T-helper 17 cell (primary cell): ENCODE results near the gene HSDL2. TPM values are rescaled to one million over a fixed set of nuclear protein-coding genes. Genes with fewer than 3 reads are reported as not detected.
A peak's percentile ranks its signal among the peaks of the same experiment; 100 is the strongest.

Experiments
- ATAC-seq: fragments of 150-1000 bp; cut with Tn5 transposase; 2 replicates; pipeline ENCODE4 v1.10.0; 2021; ENCODE audit warnings: mild to moderate bottlenecking, moderate library complexity
- DNase-seq, 3 donors: peaks; one replicate each; pipeline versions ENCODE4 v3.0.0 to v3.0.0-alpha.2; 2020 to 2021
- H3K9me3 ChIP-seq: one replicate; pipeline ENCODE4 v1.7.0; 2013; ENCODE audit warnings: low read length, mild to moderate bottlenecking; ENCODE audit not compliant: control insufficient read depth, poor library complexity, severe bottlenecking
- H3K27ac Mint-ChIP-seq: one replicate; pipeline ENCODE4 v1.8.0; 2022; ENCODE audit warnings: mild to moderate bottlenecking, moderate library complexity, mixed read lengths
- H3K27me3 Mint-ChIP-seq: one replicate; pipeline ENCODE4 v1.8.0; 2022; ENCODE audit warnings: mixed read lengths
- H3K36me3 Mint-ChIP-seq: one replicate; pipeline ENCODE4 v1.8.0; 2022; ENCODE audit warnings: low read depth, mixed read lengths
- H3K4me1 Mint-ChIP-seq: one replicate; pipeline ENCODE4 v1.8.0; 2022; ENCODE audit warnings: mild to moderate bottlenecking, mixed read lengths
- H3K4me3 Mint-ChIP-seq: one replicate; pipeline ENCODE4 v1.8.0; 2022; ENCODE audit warnings: mild to moderate bottlenecking, moderate library complexity, mixed read lengths
- total RNA-seq, 4 donors: library from RNA in 2 of 4; stranded (reverse) in 2 of 4; gene quantifications; one replicate each; pipeline ENCODE4 v1.2.3 and lab custom pipeline; 2022 to 2026

The HSDL2 gene
- total RNA-seq, 2 donors from 2014 or later: 7.9 to 10.1 TPM

DNA sequence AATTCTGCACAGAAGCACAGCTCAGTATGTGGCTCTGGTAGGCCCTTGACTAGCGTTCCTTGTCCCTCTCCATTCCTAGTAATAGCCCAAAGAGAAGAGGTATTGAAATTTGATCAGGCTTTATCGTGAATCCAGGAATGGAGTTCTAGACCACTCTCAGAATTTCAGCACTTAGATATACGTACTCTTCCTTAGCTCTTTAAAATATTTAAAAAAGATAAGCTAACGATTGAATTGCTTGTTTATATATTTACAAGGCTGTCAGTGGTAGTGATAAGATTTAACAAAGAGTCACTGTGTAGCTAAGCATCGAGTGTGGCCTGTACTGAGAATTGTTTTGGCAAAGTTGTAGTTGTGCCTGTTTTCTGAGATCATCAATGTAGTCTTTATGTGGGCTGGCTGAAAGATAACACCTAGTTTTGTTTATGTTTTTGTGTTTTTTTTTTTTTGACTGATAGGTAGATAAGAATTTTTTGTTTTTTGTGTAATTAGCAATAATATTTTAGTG lies 109.2 kb downstream of the HSDL2 start:
- Mint-ChIP-seq H3K36me3 (peaks cover 5% of the 10 kb centered on the region), H3K4me3 (no peak overlapping the region), H3K27ac (no peak overlapping the region), H3K27me3 (no peaks in the 10 kb centered on the region), H3K4me1 (peaks cover 15% of the 10 kb centered on the region)
- ATAC-seq (no peak), DNase-seq (no peak)
- no peaks in the 10 kb centered on the region for H3K9me3 ChIP-seq

DNA sequence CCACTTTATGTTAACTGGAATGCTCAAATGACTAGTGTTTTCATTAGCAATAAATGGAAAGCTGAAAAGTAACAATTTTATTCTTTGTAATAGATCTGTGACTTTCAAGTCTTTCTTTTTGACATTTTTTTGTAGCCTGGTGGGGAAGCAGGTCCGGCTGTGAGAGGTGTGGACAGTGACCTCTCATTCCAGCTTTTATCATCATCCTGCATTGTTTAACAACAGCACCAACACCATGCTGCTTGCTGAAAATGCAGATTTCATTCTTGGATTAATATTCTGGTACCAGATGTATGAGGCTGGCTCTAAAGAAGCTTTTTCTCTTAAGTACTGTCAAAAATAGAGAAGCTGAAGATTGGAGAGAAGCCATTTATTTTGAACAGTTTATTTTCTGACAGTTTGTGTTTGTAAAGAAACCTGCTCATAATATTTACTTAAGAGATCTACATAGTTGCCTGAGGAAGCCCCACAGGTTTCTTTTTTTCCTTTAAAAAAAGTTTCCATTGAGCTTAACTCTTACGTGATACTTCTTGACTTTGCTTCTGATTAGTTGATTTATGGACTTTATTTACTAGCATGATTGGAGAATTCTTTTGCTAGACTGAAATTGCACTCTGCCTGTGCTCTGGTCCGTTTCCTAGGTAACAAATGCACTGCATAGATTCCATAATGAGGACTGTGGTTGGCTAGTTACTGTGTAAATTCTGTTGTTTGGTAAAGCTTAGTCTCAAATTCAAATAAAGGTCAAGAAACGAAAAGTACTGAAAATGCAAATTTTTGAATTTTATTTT lies 110.2 kb downstream of the HSDL2 start:
- no peaks in the 10 kb centered on the region for H3K9me3 ChIP-seq
- Mint-ChIP-seq H3K4me1 (peaks cover 14% of the 10 kb centered on the region), H3K27me3 (no peaks in the 10 kb centered on the region), H3K27ac (no peak overlapping the region), H3K36me3 (peaks cover 8% of the 10 kb centered on the region), H3K4me3 (no peak overlapping the region)
- ATAC-seq (no peak), DNase-seq (no peak)

DNA sequence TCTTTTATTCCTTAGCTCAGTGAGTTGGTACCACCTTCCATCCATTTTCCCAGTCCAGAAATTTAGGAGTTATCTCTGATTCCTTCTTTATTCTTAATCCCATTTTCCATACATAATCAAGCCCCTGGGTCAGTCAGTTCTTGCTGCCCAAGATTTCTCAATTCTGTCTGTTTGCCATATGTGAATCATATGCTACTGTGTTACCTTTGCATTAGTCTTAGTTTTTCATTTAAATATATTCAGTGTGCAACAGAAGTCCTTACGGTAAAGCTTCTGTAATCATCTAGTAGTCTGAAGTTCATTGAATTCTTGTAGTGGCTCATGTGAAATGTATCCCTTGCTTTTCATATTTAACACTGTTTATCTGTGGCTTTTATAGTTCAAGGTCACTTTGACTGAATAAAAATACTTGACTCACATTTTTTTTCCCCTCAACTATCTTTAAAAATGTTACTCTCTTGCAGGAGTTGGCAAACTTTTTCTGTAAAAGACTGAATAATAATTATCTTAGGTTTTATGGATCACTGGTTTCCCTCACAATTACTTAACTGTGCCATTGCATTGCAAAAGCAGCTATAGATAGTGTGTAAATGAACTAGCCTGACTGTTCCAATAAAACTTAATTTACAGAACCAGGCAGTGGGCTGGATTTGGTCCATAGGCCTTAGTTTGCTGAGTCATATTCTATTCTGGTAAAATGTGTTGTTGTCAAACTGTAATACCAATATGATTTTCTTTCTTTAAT lies 113.7 kb downstream of the HSDL2 start:
- no peak overlapping the region for H3K27ac Mint-ChIP-seq
- DNase-seq (no peak), ATAC-seq (no peak)
- H3K27me3 Mint-ChIP-seq: no peaks in the 10 kb centered on the region
- no peaks in the 10 kb centered on the region for H3K9me3 ChIP-seq
- H3K36me3 Mint-ChIP-seq: peaks cover 5% of the 10 kb centered on the region
- peaks cover 2% of the 10 kb centered on the region for H3K4me1 Mint-ChIP-seq
- H3K4me3 Mint-ChIP-seq: no peak overlapping the region

DNA sequence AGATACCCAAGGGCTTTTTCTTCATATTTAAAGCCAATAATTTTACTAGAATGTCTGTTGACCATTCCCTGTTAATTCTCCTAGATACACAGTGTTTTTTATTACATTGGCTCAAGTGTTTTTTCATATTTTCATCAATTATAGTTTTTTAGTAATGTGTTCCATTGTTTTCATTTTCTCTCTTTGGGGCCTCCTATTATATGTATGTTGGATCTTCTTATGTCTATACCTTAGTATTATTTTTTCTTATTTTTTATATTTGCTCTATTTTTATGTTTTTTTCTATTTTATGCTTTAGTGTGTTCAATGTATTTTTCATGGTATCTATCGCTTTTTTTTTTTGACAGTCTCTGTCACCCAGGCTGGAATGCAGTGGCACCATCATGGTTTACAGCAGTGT lies 114.2 kb downstream of the HSDL2 start:
- Mint-ChIP-seq H3K27me3 (no peaks in the 10 kb centered on the region), H3K36me3 (peaks cover 5% of the 10 kb centered on the region), H3K4me3 (no peak overlapping the region), H3K4me1 (peaks cover 1% of the 10 kb centered on the region), H3K27ac (no peak overlapping the region)
- ATAC-seq (no peak), DNase-seq (no peak)
- H3K9me3 ChIP-seq: no peaks in the 10 kb centered on the region

DNA sequence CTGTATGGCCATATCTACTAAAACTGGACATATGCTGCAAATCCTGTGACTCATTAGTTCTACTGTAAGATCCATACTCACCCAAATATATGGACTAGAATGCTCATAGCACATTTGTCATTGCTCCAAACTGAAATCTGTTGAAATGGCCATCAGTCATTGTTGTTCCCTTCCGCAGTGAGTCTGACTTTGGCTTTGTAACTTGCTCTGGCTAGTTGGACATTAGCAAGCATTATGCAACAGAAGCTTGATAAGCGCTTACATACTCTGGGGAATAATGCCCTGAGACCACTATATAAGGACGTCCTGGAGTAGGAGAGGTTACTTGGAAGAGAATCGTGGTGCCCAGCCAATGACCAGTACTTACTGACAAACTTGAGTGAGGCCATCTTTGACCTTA lies 115.7 kb downstream of the HSDL2 start:
- no peak for ATAC-seq
- H3K9me3 ChIP-seq: no peaks in the 10 kb centered on the region
- Mint-ChIP-seq H3K4me1 (no peaks in the 10 kb centered on the region), H3K36me3 (peaks cover 5% of the 10 kb centered on the region), H3K4me3 (no peak overlapping the region), H3K27ac (no peak overlapping the region), H3K27me3 (no peaks in the 10 kb centered on the region)
- DNase-seq: no peak

DNA sequence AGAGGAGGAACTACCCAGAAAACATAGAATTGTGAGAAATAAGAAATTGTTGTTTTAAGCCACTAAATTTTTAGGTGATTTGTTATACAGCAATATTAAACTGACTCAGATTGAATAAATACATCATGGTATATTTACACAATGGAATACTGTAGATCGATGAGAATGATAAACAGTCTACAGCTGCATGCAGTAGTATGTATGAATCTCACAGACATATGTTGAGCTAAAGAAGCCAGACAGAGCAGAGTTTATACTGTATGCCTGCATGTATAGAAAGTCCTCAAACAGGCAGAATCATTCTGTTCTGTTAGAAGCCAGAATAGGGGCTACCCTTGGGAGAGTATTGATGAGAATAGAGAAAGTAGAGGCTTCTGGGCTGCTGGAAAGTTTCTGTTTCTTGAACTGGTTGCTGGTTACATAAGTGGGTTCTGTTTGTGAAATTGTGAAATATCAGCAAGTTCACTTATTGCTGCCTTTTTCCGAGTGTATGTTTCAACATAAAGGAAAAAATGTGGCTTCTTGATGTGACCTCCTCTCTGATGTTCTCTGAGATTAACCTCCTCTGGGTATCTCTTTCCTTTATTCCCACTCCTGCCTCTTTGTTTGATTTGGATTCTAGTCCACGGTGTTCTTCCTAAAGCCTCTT lies 116.3 kb downstream of the HSDL2 start:
- ATAC-seq (no peak), DNase-seq (no peak)
- no peaks in the 10 kb centered on the region for H3K27me3 Mint-ChIP-seq
- peaks cover under 1% of the 10 kb centered on the region for H3K4me1 Mint-ChIP-seq
- H3K27ac Mint-ChIP-seq: no peak overlapping the region
- H3K4me3 Mint-ChIP-seq: no peak overlapping the region
- peaks cover 5% of the 10 kb centered on the region for H3K36me3 Mint-ChIP-seq
- no peaks in the 10 kb centered on the region for H3K9me3 ChIP-seq

DNA sequence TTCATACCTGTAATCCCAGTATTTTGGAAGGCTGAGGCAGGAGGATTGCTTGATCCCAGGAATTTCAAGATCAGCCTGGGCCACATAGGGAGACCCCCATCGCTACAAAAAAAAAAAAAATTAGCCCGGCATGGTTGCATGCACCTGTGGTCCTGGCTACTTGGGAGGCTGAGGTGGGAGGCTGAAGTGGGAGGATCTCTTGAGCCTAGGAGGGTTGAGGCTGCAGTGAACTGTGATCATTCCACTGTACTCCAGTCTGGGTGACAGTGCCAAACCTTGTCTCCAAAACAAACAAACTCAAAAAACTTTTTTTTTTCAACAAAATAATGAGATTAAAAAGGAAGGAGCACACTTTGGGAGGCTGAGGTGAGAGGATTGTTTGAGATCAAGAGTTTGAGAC lies 120.9 kb downstream of the HSDL2 start:
- Mint-ChIP-seq H3K36me3 (no peaks in the 10 kb centered on the region), H3K27me3 (no peaks in the 10 kb centered on the region), H3K4me1 (peaks cover 3% of the 10 kb centered on the region), H3K4me3 (no peak overlapping the region), H3K27ac (peak overlapping the region; percentile 70)
- no peaks in the 10 kb centered on the region for H3K9me3 ChIP-seq
- DNase-seq (no peak), ATAC-seq (no peak)

DNA sequence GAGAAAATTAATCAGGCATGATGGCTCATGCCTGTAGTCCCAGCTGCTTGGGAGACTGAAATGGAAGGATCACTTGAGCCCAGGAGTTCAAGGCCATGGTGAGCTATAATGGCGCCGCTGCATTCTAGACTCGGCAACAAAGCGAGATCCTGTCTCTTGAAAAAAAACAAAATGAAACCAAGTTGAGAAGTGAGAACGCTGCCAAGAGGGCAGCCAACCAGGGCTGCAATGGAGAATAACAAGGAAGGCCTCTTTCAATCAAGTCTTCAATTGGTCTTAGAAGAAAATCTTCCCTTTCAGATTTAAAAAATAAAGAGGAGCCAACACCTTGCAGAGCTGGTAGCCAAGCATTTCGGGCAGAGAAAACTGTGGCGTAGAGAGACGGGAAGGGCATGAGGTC lies 121.4 kb downstream of the HSDL2 start:
- H3K27me3 Mint-ChIP-seq: no peaks in the 10 kb centered on the region
- peaks cover 3% of the 10 kb centered on the region for H3K4me1 Mint-ChIP-seq
- DNase-seq (no peak), ATAC-seq (no peak)
- no peak overlapping the region for H3K4me3 Mint-ChIP-seq
- H3K36me3 Mint-ChIP-seq: no peaks in the 10 kb centered on the region
- no peaks in the 10 kb centered on the region for H3K9me3 ChIP-seq
- no peak overlapping the region for H3K27ac Mint-ChIP-seq

DNA sequence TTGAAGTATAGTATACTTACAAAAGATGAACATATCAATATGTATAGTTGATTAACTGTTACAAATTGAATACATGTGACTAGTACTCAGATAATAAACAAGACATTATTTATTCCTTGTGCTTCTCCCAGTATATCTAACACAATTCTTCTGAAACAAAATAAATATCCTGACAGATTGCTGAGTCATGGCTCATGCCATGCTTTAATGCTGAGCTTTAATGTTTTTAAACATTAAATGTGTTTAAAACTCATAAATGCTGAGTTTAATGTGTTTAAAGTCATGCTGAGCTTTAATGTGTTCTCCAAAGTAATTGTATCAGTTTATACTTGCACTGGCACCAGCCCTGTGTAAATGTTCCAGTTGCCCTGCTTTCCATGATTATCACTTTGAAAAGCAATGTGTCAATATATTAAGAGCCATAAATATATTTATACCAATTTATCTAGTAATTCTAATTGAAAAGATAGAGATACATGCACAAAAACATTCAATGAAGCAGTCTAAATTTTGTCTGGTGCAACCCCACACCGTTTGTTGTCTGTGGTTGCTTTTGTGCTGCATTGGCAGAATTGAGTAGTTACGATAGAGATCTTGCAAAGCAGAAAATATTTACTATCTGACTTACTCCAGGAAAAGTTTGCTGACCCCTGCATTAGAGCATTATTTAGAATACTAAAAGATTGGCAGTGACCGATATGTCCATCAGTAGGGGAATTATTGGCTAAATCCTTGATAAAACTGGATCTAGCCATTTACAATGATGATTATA lies 122.5 kb downstream of the HSDL2 start:
- Mint-ChIP-seq H3K27me3 (no peaks in the 10 kb centered on the region), H3K36me3 (no peaks in the 10 kb centered on the region), H3K27ac (no peak overlapping the region), H3K4me1 (peaks cover 3% of the 10 kb centered on the region), H3K4me3 (no peak overlapping the region)
- no peaks in the 10 kb centered on the region for H3K9me3 ChIP-seq
- ATAC-seq (no peak), DNase-seq (no peak)

DNA sequence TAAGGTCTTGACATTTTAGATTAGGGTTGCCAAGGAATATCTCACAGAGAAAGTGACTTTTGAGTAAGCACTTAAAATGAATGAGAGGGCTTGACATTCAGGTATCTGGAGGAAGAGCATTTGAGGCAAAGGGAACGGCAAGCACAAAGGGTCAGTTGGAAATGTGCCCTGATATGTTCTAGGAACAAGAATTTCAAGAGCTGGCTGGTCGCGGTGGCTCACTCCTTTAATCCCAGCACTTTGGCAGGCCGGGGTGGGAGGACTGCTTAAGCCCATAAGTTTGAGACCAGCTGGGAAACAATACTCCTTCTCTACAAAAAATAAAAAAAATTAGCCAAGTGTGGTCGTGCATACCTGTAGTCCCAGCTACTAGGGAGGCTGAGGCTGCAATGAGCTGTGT lies 123.3 kb downstream of the HSDL2 start:
- Mint-ChIP-seq H3K27me3 (no peaks in the 10 kb centered on the region), H3K4me3 (no peak overlapping the region), H3K4me1 (peaks cover 3% of the 10 kb centered on the region), H3K36me3 (no peaks in the 10 kb centered on the region), H3K27ac (no peak overlapping the region)
- no peaks in the 10 kb centered on the region for H3K9me3 ChIP-seq
- ATAC-seq (no peak), DNase-seq (no peak)

DNA sequence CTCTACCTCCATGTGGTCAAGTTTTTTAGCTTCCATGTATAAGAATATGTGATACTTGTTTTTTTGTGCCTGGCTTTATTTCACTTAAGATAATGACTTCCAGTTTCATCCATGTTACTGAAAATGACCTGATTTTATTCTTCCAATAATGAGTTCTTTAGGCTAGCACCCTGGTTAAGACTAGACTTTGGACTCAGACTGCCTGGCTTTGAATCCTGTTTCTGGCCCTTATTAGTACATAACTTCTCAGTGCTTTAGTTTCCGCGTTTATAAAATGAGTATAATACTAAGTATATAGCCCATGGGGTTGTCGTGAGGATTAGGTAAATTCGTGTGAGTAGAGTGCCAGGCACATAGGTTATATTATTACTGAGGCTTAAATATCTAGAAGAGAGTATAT lies 125.2 kb downstream of the HSDL2 start:
- DNase-seq (no peak), ATAC-seq (no peak)
- H3K36me3 Mint-ChIP-seq: no peaks in the 10 kb centered on the region
- peaks cover 3% of the 10 kb centered on the region for H3K4me1 Mint-ChIP-seq
- no peaks in the 10 kb centered on the region for H3K9me3 ChIP-seq
- no peak overlapping the region for H3K4me3 Mint-ChIP-seq
- H3K27ac Mint-ChIP-seq: no peak overlapping the region
- no peaks in the 10 kb centered on the region for H3K27me3 Mint-ChIP-seq

DNA sequence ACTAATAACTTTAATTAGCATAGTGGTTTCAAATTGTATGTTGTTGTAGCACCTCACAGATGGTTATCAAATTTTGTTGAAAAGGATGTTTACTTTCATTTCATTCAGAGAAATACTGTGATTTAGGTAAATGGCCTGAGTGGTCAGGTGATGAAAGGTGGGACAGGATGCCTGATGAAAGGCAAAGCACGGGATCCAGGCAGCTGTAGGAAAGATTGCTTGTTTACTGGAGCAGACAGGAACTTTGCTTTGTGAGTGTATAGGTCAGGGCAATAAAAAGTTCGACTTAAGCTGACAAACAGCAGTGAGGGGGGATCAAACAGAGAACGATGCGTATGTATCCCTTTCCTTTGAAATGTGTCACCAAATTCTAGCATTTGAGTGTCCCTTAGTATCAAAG lies 125.7 kb downstream of the HSDL2 start:
- Mint-ChIP-seq H3K4me3 (no peak overlapping the region), H3K4me1 (peaks cover 3% of the 10 kb centered on the region), H3K36me3 (no peaks in the 10 kb centered on the region), H3K27ac (no peak overlapping the region), H3K27me3 (no peaks in the 10 kb centered on the region)
- ATAC-seq (no peak), DNase-seq (no peak)
- H3K9me3 ChIP-seq: no peaks in the 10 kb centered on the region

DNA sequence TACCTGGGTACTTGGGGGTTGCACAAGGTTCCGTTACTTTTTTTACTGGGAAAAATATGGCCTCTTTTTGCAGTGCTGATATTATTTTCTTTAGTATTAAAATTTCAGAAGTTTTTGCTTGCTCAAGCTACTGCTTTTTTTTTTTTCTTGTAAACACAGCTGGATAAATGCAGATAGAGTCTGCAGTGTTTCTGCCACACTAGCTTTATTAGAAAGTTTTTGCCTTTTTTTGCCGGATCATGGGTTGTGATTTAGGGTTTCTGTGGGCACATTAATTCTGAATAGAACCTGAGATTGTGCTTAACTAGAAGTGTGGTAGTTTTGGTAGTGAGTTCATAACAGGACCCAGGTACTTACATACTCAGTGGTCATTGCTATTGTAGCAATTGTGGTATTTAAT lies 126.7 kb downstream of the HSDL2 start:
- no peak for ATAC-seq
- Mint-ChIP-seq H3K4me3 (no peak overlapping the region), H3K36me3 (no peaks in the 10 kb centered on the region), H3K27me3 (no peaks in the 10 kb centered on the region), H3K27ac (no peak overlapping the region), H3K4me1 (no peaks in the 10 kb centered on the region)
- no peaks in the 10 kb centered on the region for H3K9me3 ChIP-seq
- DNase-seq: no peak
